DOHH2 (cell line): ENCODE results near the gene TCF12.

Source experiments
- H3F3A ChIP-seq: fragments of 200-600 bp; sonication (generic), shearing (Covaris generic); 2 replicates; pipeline ENCODE4 v1.6.0; 2016; ENCODE audit warnings: antibody characterized with exemption, mild to moderate bottlenecking; ENCODE audit not compliant: control insufficient read depth, insufficient read depth
- H3K27ac ChIP-seq: fragments of 200-600 bp; sonication (generic); 2 replicates; pipeline ENCODE4 v1.5.1; 2014; ENCODE audit warnings: low read depth, mild to moderate bottlenecking, low read length, moderate library complexity
- H3K27me3 ChIP-seq: fragments of 200-600 bp; sonication (generic); 2 replicates; pipeline ENCODE4 v1.6.1; 2014; ENCODE audit warnings: mild to moderate bottlenecking, low read length, mixed read lengths; ENCODE audit not compliant: control insufficient read depth
- H3K36me3 ChIP-seq: fragments of 200-600 bp; sonication (generic); 2 replicates; pipeline ENCODE4 v1.6.1; 2014; ENCODE audit warnings: mild to moderate bottlenecking, low read length, moderate library complexity, mixed read lengths; ENCODE audit not compliant: control insufficient read depth
- H3K4me1 ChIP-seq: fragments of 200-600 bp; sonication (generic); 2 replicates; pipeline ENCODE4 v1.6.1; 2014; ENCODE audit warnings: mild to moderate bottlenecking, low read length, mixed read lengths; ENCODE audit not compliant: control insufficient read depth
- H3K4me2 ChIP-seq: fragments of 200-600 bp; sonication (generic); 2 replicates; pipeline ENCODE4 v1.6.0; 2014; ENCODE audit warnings: mild to moderate bottlenecking, low read length, moderate library complexity
- H3K4me3 ChIP-seq: fragments of 200-600 bp; sonication (generic); 2 replicates; pipeline ENCODE4 v1.5.1; 2014; ENCODE audit warnings: mild to moderate bottlenecking, low read length, mixed read lengths
- H3K79me2 ChIP-seq: fragments of 200-600 bp; sonication (generic); 2 replicates; pipeline ENCODE4 v1.6.1; 2014; ENCODE audit warnings: mild to moderate bottlenecking, low read length, mixed read lengths; ENCODE audit not compliant: control insufficient read depth
- H3K9me2 ChIP-seq: fragments of 200-600 bp; sonication (generic); replicated peaks from 2 replicates; pipeline ENCODE4 v1.6.1; 2014; ENCODE audit warnings: mild to moderate bottlenecking, low read length, mixed read lengths; ENCODE audit not compliant: control insufficient read depth
- H3K9me3 ChIP-seq: fragments of 200-600 bp; sonication (generic); 2 replicates; pipeline ENCODE4 v1.6.1; 2014; ENCODE audit warnings: antibody characterized with exemption, low read length, mixed read lengths; ENCODE audit not compliant: control insufficient read depth, insufficient read depth
- H4K20me1 ChIP-seq: fragments of 200-600 bp; sonication (generic); 2 replicates; pipeline ENCODE4 v1.6.0; 2014; ENCODE audit warnings: low read depth, mild to moderate bottlenecking, antibody characterized with exemption, low read length, moderate library complexity; ENCODE audit not compliant: control insufficient read depth, insufficient read depth
- EZH2phosphoT487 ChIP-seq: fragments of 200-600 bp; sonication (generic); IDR thresholded peaks from 2 replicates; pipeline ENCODE4 v1.6.1; 2017; ENCODE audit warnings: borderline replicate concordance, mild to moderate bottlenecking, antibody characterized with exemption, low read length, moderate library complexity, mixed read lengths
- TF ChIP-seq, protein P1 (sequence below): fragments of 200-600 bp; sonication (generic); IDR thresholded peaks from one replicate; pipeline ENCODE4 v1.5.1; 2014; ENCODE audit warnings: antibody characterized with exemption, mild to moderate bottlenecking, low read depth, low read length; ENCODE audit not compliant: poor library complexity, severe bottlenecking

Gene TCF12

DNA sequence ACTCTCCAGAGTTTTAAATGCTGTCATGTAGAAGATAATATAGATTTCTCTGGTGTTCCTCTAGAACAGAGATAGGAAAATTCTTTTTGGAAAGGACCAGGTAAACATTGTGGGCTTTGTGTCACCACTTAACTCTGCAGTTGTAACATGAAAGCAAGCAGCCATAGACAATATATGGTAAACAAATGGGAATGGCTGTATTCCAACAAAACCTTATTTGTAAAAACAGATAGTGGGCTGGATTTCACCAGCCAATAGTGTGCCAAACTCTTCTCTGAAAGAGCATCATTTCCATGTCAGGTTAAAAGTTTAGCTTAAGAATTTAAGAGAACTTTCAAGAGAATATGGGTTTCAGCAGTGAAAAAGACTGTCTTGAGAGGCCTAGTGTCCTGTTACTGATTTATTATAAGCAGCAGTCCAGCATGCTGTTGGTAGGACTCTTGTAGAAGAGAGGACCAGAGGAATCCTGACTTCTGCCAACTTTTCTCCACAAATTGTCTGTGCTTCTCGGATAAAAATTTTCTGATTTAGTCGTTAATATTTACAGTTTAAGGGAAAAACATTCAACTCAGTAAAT lies 107.7 kb downstream of the TCF12 start:
- no peak for TF ChIP-seq EZH2phosphoT487
- TF ChIP-seq, protein P1, sequence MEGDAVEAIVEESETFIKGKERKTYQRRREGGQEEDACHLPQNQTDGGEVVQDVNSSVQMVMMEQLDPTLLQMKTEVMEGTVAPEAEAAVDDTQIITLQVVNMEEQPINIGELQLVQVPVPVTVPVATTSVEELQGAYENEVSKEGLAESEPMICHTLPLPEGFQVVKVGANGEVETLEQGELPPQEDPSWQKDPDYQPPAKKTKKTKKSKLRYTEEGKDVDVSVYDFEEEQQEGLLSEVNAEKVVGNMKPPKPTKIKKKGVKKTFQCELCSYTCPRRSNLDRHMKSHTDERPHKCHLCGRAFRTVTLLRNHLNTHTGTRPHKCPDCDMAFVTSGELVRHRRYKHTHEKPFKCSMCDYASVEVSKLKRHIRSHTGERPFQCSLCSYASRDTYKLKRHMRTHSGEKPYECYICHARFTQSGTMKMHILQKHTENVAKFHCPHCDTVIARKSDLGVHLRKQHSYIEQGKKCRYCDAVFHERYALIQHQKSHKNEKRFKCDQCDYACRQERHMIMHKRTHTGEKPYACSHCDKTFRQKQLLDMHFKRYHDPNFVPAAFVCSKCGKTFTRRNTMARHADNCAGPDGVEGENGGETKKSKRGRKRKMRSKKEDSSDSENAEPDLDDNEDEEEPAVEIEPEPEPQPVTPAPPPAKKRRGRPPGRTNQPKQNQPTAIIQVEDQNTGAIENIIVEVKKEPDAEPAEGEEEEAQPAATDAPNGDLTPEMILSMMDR = no peak
- Histone ChIP-seq H3K9me3 (peaks cover 4% of the 10 kb centered on the region; the same call in 1 of the 2 replicates), H3K79me2 (peaks cover 90% of the 10 kb centered on the region), H3K27ac (no peak overlapping the region), H3K4me3 (no peak overlapping the region), H3K4me1 (peaks cover 16% of the 10 kb centered on the region), H4K20me1 (peaks cover 18% of the 10 kb centered on the region), H3F3A (peaks cover 6% of the 10 kb centered on the region; the same call in 1 of the 2 replicates), H3K4me2 (no peak overlapping the region), H3K36me3 (peaks cover 4% of the 10 kb centered on the region; the same call in 1 of the 2 replicates), H3K9me2 (no peaks in the 10 kb centered on the region), H3K27me3 (no peaks in the 10 kb centered on the region)

DNA sequence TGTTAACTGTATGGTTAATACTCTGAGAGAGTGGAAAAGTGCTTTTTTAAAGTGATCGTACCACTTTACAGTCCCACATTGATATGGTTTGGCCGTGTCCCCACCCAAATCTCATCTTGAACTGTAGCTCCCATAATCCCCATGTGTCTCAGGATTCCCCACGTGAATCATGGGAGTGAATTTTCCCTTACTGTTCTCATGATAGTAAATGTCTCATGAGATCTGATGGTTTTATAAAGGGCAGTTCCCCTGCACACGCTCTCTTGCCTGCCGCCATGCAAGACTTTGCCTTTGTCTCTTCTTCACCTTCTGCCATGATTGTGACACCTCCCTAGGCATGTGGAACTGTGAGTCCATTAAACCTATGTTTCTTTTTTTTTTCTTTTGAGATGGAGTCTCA lies 109.2 kb downstream of the TCF12 start:
- peaks cover 7% of the 10 kb centered on the region for H3K4me1 ChIP-seq
- H3K27ac ChIP-seq = no peak overlapping the region
- H3K4me2 ChIP-seq = no peak overlapping the region
- H3K27me3 ChIP-seq = no peaks in the 10 kb centered on the region
- no peaks in the 10 kb centered on the region for H3K9me2 ChIP-seq
- H3K9me3 ChIP-seq = no peaks in the 10 kb centered on the region
- peaks cover 6% of the 10 kb centered on the region; the same call in 1 of the 2 replicates for H3F3A ChIP-seq
- H3K36me3 ChIP-seq = no peaks in the 10 kb centered on the region
- H3K79me2 ChIP-seq = peaks cover 94% of the 10 kb centered on the region
- H3K4me3 ChIP-seq = no peak overlapping the region
- TF ChIP-seq, protein P1 = no peak
- no peak for TF ChIP-seq EZH2phosphoT487
- H4K20me1 ChIP-seq = peaks cover 18% of the 10 kb centered on the region

DNA sequence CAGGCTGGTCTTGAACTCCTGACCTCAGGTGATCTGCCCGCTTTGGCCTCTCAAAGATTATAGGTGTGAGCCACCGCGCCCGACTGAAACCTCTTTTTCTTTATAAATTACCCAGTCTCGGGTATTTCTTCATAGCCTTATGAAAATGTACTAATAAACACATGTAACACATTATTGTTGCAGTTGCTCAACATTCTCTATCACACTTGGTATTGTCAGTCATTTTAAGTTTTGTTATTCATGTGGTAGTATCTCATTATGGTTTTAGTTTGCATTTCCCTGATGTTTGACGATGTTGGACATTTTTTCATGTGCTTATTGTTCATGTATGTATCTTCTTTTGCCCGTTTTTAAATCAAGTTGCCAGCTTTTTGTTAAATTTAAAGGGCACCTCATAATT lies 109.7 kb downstream of the TCF12 start:
- Histone ChIP-seq H3K4me2 (no peak overlapping the region), H3K79me2 (peaks cover 92% of the 10 kb centered on the region), H3K4me1 (peaks cover 1% of the 10 kb centered on the region), H3K4me3 (no peak overlapping the region), H3F3A (peaks cover 6% of the 10 kb centered on the region; the same call in 1 of the 2 replicates), H3K9me2 (no peaks in the 10 kb centered on the region), H3K27ac (no peak overlapping the region), H3K36me3 (no peaks in the 10 kb centered on the region), H4K20me1 (peaks cover 15% of the 10 kb centered on the region), H3K27me3 (no peaks in the 10 kb centered on the region), H3K9me3 (no peaks in the 10 kb centered on the region)
- TF ChIP-seq, protein P1 = no peak
- no peak for TF ChIP-seq EZH2phosphoT487
